Cardiac muscle cell (in vitro differentiated cells and primary cell): Measurements from ENCODE around the gene STPG1. TPM values are rescaled to one million over a fixed set of nuclear protein-coding genes. Genes with fewer than 3 reads are reported as not detected.

Experiments
- DNase-seq, 2 donors: peaks; one replicate each; pipeline versions ENCODE4 v3.0.0 to v3.0.0-alpha.2; 2010 to 2017; ENCODE audit warnings: low read depth in 1 of 2, low spot score in 1 of 2
- H3K27ac ChIP-seq: fragments of 200-600 bp; sonication (generic); 2 replicates; pipeline ENCODE4 v1.5.1; 2016
- H3K27me3 ChIP-seq: fragments of 200-600 bp; sonication (generic); 2 replicates; pipeline ENCODE4 v1.6.0; 2016; ENCODE audit warnings: control low read depth
- H3K36me3 ChIP-seq: fragments of 200-600 bp; sonication (generic); 2 replicates; pipeline ENCODE4 v1.5.1; 2016; ENCODE audit warnings: control low read depth
- H3K4me1 ChIP-seq: fragments of 200-600 bp; sonication (generic); 2 replicates; pipeline ENCODE4 v1.8.1; 2017; ENCODE audit warnings: low read depth, mild to moderate bottlenecking, mixed run types
- H3K4me3 ChIP-seq: fragments of 200-600 bp; sonication (generic); 2 replicates; pipeline ENCODE4 v1.5.1; 2016; ENCODE audit warnings: mild to moderate bottlenecking
- H3K9me3 ChIP-seq: fragments of 200-600 bp; sonication (generic); 2 replicates; pipeline ENCODE4 v1.5.1; 2017; ENCODE audit warnings: low read depth, mild to moderate bottlenecking, control low read depth
- CTCF ChIP-seq: IDR thresholded peaks from 2 replicates; pipeline ENCODE4 v1.5.1; 2012; ENCODE audit warnings: low read depth, mild to moderate bottlenecking, low read length
- polyA plus RNA-seq: library from polyadenylated mRNA; unstranded; fragments of >200 nt; fragmentation: Nextera tagmentation; extraction: Ambion mirVana; gene quantifications from 2 replicates; pipeline ENCODE4 v1.2.1, GENCODE V29; 2016
- total RNA-seq: library from RNA; depleted of rRNA; stranded (reverse); fragments of >200 nt; gene quantifications from 2 replicates; pipeline ENCODE4 v1.2.3, GENCODE V29; 2016

Gene STPG1
- total and polyA plus RNA-seq, 2 experiments from 2014 or later: 9.9 to 10.7 TPM

DNA sequence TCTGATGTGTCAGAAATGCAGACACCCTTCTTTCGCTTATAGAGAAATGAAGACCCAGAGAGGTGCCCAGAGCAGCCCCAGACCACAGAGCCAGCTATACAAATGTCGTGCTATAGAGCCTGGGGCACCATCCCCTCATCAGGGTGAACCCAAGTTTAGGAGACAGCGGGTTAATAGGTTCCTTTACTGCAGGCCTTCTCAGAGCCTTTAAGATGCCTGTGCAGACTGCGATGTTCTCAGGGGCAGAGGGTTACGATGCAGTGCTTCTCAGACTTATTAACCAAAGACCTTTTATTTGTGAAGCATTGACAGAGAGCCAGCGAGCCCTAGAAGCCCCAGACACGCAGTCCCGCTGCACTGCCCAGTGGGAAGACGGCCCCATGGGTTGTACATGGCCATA is 46.9 kb downstream of the STPG1 start:
- Histone ChIP-seq H3K4me1 (peaks cover 5% of the 10 kb centered on the region), H3K4me3 (no peak overlapping the region)
- no peak for TF ChIP-seq CTCF

DNA sequence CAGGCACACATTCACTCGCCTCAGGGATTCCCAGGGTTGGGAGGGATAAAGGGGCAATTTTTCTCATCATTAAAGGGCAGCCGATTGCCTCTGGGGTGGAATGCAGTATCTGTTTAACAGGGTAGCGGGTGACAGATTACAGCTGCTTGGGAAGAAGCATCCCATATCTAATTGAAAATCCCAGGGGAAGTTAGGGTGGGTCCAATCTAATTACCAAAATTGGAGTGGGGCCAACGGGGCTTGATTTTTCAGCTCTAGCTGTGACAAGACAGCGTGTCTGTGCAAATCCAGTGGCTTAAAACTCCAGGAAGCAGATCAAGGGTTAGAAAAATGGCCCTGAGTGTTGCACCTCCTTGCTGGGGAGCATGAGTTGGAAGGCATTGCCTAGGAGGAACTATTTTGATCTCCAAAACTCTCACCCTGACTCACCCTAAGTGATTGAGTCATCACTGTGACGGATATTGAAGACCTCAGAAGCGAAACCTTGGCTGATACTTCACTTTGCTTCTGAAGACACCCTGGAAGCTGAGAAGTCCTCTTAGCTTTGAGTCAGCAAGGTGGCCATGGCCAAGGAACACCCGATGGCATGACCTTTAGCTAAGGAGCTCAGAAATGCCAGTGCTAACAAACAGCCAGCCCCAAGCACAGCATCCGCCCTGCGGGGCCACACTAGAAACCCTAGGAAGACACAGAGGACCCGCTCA is 48.5 kb downstream of the STPG1 start:
- TF ChIP-seq CTCF: no peak
- Histone ChIP-seq H3K36me3 (no peaks in the 10 kb centered on the region), H3K27me3 (no peaks in the 10 kb centered on the region), H3K4me3 (no peak overlapping the region), H3K9me3 (no peaks in the 10 kb centered on the region), H3K4me1 (peaks cover 5% of the 10 kb centered on the region), H3K27ac (no peak overlapping the region)
- peak in 1 of 2 donors; percentile 74 for DNase-seq

More for the DNA sequence above, 46.9 kb downstream of the STPG1 start:
- Histone ChIP-seq H3K36me3 (no peaks in the 10 kb centered on the region), H3K27me3 (no peaks in the 10 kb centered on the region), H3K9me3 (no peaks in the 10 kb centered on the region), H3K27ac (no peak overlapping the region)
- no peak for DNase-seq

DNA sequence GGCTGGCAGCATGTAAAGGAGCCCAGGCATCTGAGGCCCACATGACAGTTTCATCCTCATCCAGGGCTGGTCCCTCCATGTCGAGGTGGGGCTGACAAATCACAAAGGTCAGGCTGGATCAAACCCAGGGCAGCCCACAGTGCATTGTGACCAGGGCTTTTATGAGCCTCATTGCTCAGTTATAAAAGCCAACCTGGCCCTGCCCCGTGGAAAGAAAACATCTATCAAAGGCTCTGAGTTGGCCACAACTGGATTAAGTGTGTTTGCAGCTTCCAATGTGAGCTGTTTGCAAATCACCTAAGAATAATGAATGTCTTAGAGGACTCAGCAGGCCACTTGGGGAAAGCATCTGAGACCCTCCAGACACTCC is 49.0 kb downstream of the STPG1 start:
- Histone ChIP-seq H3K4me1 (peaks cover 5% of the 10 kb centered on the region), H3K9me3 (no peaks in the 10 kb centered on the region), H3K4me3 (no peak overlapping the region), H3K27me3 (no peaks in the 10 kb centered on the region), H3K27ac (no peak overlapping the region), H3K36me3 (no peaks in the 10 kb centered on the region)
- DNase-seq: no peak
- TF ChIP-seq CTCF: no peak

- DNase-seq: no peak
Observed at GRCh38 chr1:24363994-24364393, 49.6 kb downstream of the STPG1 start.

DNA sequence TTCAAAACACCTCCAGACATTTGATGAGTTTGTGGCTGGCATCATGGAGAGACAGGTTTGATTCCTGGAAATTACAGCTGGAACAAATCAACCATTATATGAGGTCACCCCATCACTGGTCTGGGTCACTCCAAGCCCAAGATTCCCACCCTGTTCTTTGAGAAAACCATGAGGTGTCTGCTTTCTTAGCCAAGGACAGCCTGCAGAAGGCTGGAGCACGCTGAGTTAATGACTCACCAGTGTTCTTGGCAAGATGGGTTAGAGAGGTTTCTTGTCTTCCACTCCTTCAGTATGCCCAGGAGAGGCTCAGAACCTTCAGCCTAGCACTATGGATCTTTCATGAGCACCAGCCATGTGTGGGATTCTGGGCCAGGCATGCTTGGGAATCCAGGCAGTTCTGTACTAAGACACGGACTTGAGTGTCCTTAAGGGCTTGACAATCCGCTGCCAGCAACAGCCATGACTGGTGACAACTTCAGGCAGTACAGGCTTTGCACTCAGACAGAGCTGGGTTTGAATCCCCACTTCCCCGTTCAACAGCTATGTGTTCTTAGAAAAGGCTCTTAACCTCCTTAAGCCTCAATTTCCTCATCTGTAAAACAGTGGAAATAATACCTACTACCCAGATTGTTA is 50.5 kb downstream of the STPG1 start:
- no peak overlapping the region for H3K4me3 ChIP-seq
- H3K27me3 ChIP-seq: no peaks in the 10 kb centered on the region
- DNase-seq: peak in 1 of 2 donors; percentile 86
- H3K27ac ChIP-seq: no peak overlapping the region
- H3K9me3 ChIP-seq: no peaks in the 10 kb centered on the region
- H3K36me3 ChIP-seq: no peaks in the 10 kb centered on the region
- no peak for TF ChIP-seq CTCF
- H3K4me1 ChIP-seq: peaks cover 5% of the 10 kb centered on the region

More at GRCh38 chr1:24363994-24364393, 49.6 kb downstream of the STPG1 start:
- Histone ChIP-seq H3K27ac (no peak overlapping the region), H3K4me3 (no peak overlapping the region), H3K27me3 (no peaks in the 10 kb centered on the region), H3K9me3 (no peaks in the 10 kb centered on the region), H3K36me3 (no peaks in the 10 kb centered on the region), H3K4me1 (peaks cover 5% of the 10 kb centered on the region)
- TF ChIP-seq CTCF: no peak
